ENCODE measurements around the gene ABCC4.

GRCh38 chr13:95250961-95251360 lies 50.3 kb downstream of the ABCC4 start:
- TF ChIP-seq POLR2AphosphoS5 (IDR thresholded peaks at IDR 0.05), result no peak
- no peak for TF ChIP-seq CTCF (IDR thresholded peaks at IDR 0.05)
- TF ChIP-seq POLR2A (IDR thresholded peaks at IDR 0.05), result no peak
- no peak for TF ChIP-seq EP300 (IDR thresholded peaks at IDR 0.05; ENCODE audit: low read depth)

Measured in transverse colon (tissue), 4 donors.